Aorta (tissue), 5 donors: ENCODE results near the gene SLC66A2. TPM values are rescaled to one million over a fixed set of nuclear protein-coding genes. Genes with fewer than 3 reads are reported as not detected.

ENCODE experiments used
- ATAC-seq: fragments of 200-7000 bp; cut with Tn5 transposase; one replicate; pipeline ENCODE4 v1.9.1; 2022; ENCODE audit warnings: moderate library complexity; ENCODE audit not compliant: low FRiP score
- DNase-seq, 2 donors: peaks; one replicate each; pipeline ENCODE4 v3.0.0-alpha.2; 2020
- H3K27ac ChIP-seq, 2 donors: one replicate each; pipeline ENCODE4 v1.5.1; 2013; ENCODE audit warnings: low read length in 2 of 2, mild to moderate bottlenecking in 2 of 2, moderate library complexity in 2 of 2, control low read depth in 1 of 2, inconsistent platforms in 1 of 2, low read depth in 1 of 2
- H3K27me3 ChIP-seq, 2 donors: one replicate each; pipeline ENCODE4 v1.6.1; 2013; ENCODE audit warnings: control low read depth in 1 of 2, low read length in 1 of 2, mild to moderate bottlenecking in 1 of 2, moderate library complexity in 1 of 2; ENCODE audit not compliant: insufficient read depth in 2 of 2, control insufficient read depth in 1 of 2
- H3K36me3 ChIP-seq, 2 donors: one replicate each; pipeline ENCODE4 v1.6.1; 2013; ENCODE audit warnings: control low read depth in 1 of 2, low read length in 1 of 2, mild to moderate bottlenecking in 1 of 2; ENCODE audit not compliant: insufficient read depth in 2 of 2, control insufficient read depth in 1 of 2
- H3K4me1 ChIP-seq, 2 donors: one replicate each; pipeline ENCODE4 v1.6.1; 2013; ENCODE audit warnings: low read length in 2 of 2, control low read depth in 1 of 2, mild to moderate bottlenecking in 1 of 2, moderate library complexity in 1 of 2; ENCODE audit not compliant: insufficient read depth in 2 of 2, control insufficient read depth in 1 of 2
- H3K4me3 ChIP-seq, 2 donors: one replicate each; pipeline ENCODE4 v1.5.1; 2013; ENCODE audit warnings: low read length in 2 of 2, control low read depth in 1 of 2, mild to moderate bottlenecking in 1 of 2
- H3K9me3 ChIP-seq: one replicate; pipeline ENCODE4 v1.6.1; 2013; ENCODE audit warnings: mild to moderate bottlenecking, low read length; ENCODE audit not compliant: control insufficient read depth
- WGBS, 2 donors: extraction: QIAGEN DNeasy Blood & Tissue Kit; methylation state at CpG; one replicate each; pipeline ENCODE4 v1.1.7; 2013; 5-methylcytosine and 5-hydroxymethylcytosine counted together
- intact Hi-C, 2 donors: fragments of 100-400 bp; cut with DNase I; formaldehyde crosslinking; loops; one replicate each; pipeline versions ENCODE4 v1.14.2 to v1.15.0; 2022
- polyA plus RNA-seq, 2 donors: library from polyadenylated mRNA; stranded (reverse); fragments of 200-250 nt; gene quantifications; one replicate each; pipeline ENCODE4 v1.2.3, GENCODE V29; 2013
- total RNA-seq, 2 donors: library from RNA; stranded (reverse); fragmentation: NEBNext Ultra II Directional; extraction: Animal tissue kit (Norgen Biotek cat#: 25700); gene quantifications; one replicate each; pipeline ENCODE4 v1.2.1, GENCODE V29; 2021
- donor health status: healthy with polysubstance abuse.
- donor health status: Bipolar disorder and iron deficiency.
- donor health status: DM: no; HTN: no; CAD: no.
- donor health status: DM: no; HTN: no; CAD: no.
- donor health status: DM: yes; HTN: yes; CAD: no.

Gene SLC66A2
- total and polyA plus RNA-seq, 4 donors = 12.9 to 48.8 (median 43.9) TPM

- WGBS, 2 donors = 92 to 94% methylated on average over 50 of the region's 50 CpGs
- no peaks in the 10 kb centered on the region for H3K9me3 ChIP-seq
- H3K4me3 ChIP-seq = no peak overlapping the region
- intact Hi-C loops = no loop called here
- no peaks in the 10 kb centered on the region for H3K4me1 ChIP-seq
- H3K27ac ChIP-seq = no peak overlapping the region
- DNase-seq = peak; percentile 33 to 34
- no peaks in the 10 kb centered on the region for H3K36me3 ChIP-seq
- H3K27me3 ChIP-seq = no peaks in the 10 kb centered on the region
- ATAC-seq = no peak
These were observed 36.0 kb downstream of the SLC66A2 start for GRCh38 chr18:79915161-79916127.

- DNase-seq = peak; percentile 35 to 62
- Histone ChIP-seq H3K27me3 (no peaks in the 10 kb centered on the region), H3K4me1 (no peaks in the 10 kb centered on the region), H3K9me3 (no peaks in the 10 kb centered on the region), H3K4me3 (no peak overlapping the region), H3K27ac (no peak overlapping the region), H3K36me3 (no peaks in the 10 kb centered on the region)
- intact Hi-C loops = no loop called here
- WGBS, 2 donors = 90% methylated on average over 20 of the region's 20 CpGs
- ATAC-seq = no peak
These were observed 36.8 kb downstream of the SLC66A2 start for GRCh38 chr18:79914614-79915160.

GRCh38 chr18:79912994-79913831, 38.2 kb downstream of the SLC66A2 start:
- H3K36me3 ChIP-seq = no peaks in the 10 kb centered on the region
- no peaks in the 10 kb centered on the region for H3K4me1 ChIP-seq
- no peak overlapping the region for H3K27ac ChIP-seq
- intact Hi-C loops = no loop called here
- 92% methylated on average over 28 of the region's 28 CpGs for WGBS, 2 donors
- no peaks in the 10 kb centered on the region for H3K9me3 ChIP-seq
- ATAC-seq = no peak
- H3K27me3 ChIP-seq = no peaks in the 10 kb centered on the region
- H3K4me3 ChIP-seq = no peak overlapping the region
- peak in 1 of 2 donors; percentile 63 for DNase-seq

DNA sequence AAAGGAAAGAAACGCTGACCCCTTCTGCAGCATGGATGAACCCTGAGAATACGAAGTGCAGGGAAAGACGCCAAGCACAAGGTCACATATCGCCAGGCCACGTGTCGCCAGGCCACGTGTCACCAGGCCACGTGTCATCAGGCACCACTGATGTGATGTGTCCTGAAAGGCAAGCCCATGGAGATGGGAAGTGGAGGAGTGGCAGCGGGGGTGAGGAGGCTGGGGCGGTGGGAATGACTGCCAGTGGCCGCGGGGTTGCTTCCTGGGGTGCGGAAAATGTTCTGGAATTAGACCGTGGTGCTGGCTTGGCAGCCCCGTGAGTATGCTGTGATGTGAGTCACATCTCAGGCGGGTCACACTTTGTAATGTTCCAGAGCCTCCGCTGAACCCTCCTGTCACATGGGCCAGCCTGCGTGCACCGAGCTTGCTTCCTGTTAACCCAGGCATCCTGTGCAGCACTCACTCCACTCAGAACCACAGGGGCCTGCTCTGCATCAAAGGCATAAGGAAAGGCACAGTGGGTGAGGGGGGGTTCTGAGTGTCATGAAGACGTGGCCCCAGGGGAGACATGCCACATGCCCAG, 39.0 kb downstream of the SLC66A2 start:
- H3K4me3 ChIP-seq = no peak overlapping the region
- no peak for DNase-seq
- no peak overlapping the region for H3K27ac ChIP-seq
- intact Hi-C loops = no loop called here
- no peak for ATAC-seq
- H3K4me1 ChIP-seq = no peaks in the 10 kb centered on the region
- no peaks in the 10 kb centered on the region for H3K36me3 ChIP-seq
- H3K27me3 ChIP-seq = no peaks in the 10 kb centered on the region
- no peaks in the 10 kb centered on the region for H3K9me3 ChIP-seq
- 82 to 84% methylated on average over 20 of the region's 20 CpGs for WGBS, 2 donors

DNA sequence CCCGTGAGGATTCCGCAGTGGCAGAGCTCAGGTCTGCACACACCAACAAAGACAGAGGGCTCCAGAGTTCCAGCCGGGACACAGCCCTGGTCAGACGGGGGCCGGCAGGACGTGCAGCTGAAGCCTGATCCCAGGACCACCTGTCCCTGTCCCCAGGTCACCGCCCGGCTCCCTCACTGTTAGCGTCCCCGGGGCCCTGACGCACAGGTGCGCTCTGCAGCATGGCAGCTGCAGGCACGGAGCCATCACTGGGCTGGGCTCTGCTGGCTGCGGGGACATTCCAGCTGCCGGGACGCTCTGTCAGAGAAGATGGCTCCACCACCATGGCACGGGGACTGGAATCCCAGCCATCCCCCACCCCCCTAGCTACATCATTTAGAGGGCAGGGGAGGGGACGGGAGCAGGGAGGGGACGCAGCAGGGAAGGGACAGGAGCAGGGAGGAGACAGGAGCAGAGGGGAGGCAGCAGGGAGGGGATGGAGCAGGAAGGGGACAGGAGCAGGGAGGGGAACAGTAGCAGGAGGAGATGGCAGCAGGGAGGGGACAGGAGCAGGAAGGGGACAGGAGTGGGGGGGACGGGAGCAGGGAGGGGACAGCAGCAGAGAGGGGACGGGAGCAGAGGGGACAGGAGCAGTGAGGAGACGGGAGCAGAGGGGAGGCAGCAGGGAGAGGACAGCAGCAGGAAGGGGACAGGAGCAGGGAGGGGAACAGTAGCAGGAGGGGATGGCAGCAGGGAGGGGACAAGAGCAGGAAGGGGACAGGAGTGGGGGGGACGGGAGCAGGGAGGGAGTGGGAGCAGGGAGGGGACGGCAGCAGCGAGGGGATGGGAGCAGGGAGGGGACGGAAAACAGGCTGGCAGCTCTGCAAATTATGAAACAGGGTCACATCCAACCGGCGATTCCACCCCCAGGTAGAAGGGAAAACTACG, 39.8 kb downstream of the SLC66A2 start:
- no peak overlapping the region for H3K4me3 ChIP-seq
- DNase-seq = peak in 1 of 2 donors; percentile 53
- no peak for ATAC-seq
- intact Hi-C loops = no loop called here
- no peaks in the 10 kb centered on the region for H3K9me3 ChIP-seq
- 80 to 85% methylated on average over 29 of the region's 29 CpGs for WGBS, 2 donors
- no peaks in the 10 kb centered on the region for H3K27me3 ChIP-seq
- no peaks in the 10 kb centered on the region for H3K36me3 ChIP-seq
- no peaks in the 10 kb centered on the region for H3K4me1 ChIP-seq
- H3K27ac ChIP-seq = no peak overlapping the region

GRCh38 chr18:79910563-79911343, 40.7 kb downstream of the SLC66A2 start:
- H3K4me3 ChIP-seq = no peak overlapping the region
- no peak for ATAC-seq
- no peaks in the 10 kb centered on the region for H3K36me3 ChIP-seq
- intact Hi-C loops = no loop called here
- no peaks in the 10 kb centered on the region for H3K4me1 ChIP-seq
- H3K27ac ChIP-seq = no peak overlapping the region
- H3K9me3 ChIP-seq = no peaks in the 10 kb centered on the region
- DNase-seq = no peak
- H3K27me3 ChIP-seq = no peaks in the 10 kb centered on the region
- WGBS, 2 donors = 78 to 81% methylated on average over 16 of the region's 16 CpGs

- Histone ChIP-seq H3K4me1 (no peaks in the 10 kb centered on the region), H3K9me3 (no peaks in the 10 kb centered on the region), H3K27ac (no peak overlapping the region), H3K36me3 (no peaks in the 10 kb centered on the region), H3K27me3 (no peaks in the 10 kb centered on the region), H3K4me3 (no peak overlapping the region)
- 97% methylated on average over 2 of the region's 2 CpGs for WGBS, 2 donors
- DNase-seq (no peak), ATAC-seq (no peak)
- intact Hi-C loops = no loop called here
These were observed 44.7 kb downstream of the SLC66A2 start for GRCh38 chr18:79906706-79907105.
